ENCODE measurements around the gene BLTP3A.

GRCh38 chr6:34743625-34744293, 48.1 kb upstream of the BLTP3A start:
- TF ChIP-seq POLR2A (IDR thresholded peaks at IDR 0.05) (no peak), CTCF (IDR thresholded peaks at IDR 0.05) (no peak)
